ENCODE data around the gene VSTM4.

- TF ChIP-seq CTCF (IDR thresholded peaks at IDR 0.05; ENCODE audit: borderline replicate concordance, extremely low read depth, low read length, poor library complexity, severe bottlenecking), result no peak
- TF ChIP-seq EZH2 (IDR thresholded peaks at IDR 0.05; ENCODE audit: borderline replicate concordance, low read depth, low read length, severe bottlenecking), result no peak
Observed at GRCh38 chr10:49111320-49111698, 4.0 kb downstream of the VSTM4 start.

Measured in DND-41 (cell line).